ENCODE results near the gene FGR. TPM values are rescaled to one million over a fixed set of nuclear protein-coding genes. Genes with fewer than 3 reads are reported as not detected.
"Not testable (repeated sequence)": the region's sequence is repeated elsewhere in the genome, so short reads cannot be mapped to it uniquely, and the experiment has no call there.

FGR gene
- total RNA-seq, 1 experiment from 2014 or later = not detected

- Histone ChIP-seq H3K27ac (no peak overlapping the region), H3K9me3 (ENCODE audit: insufficient read depth, low read depth) (no peaks in the 10 kb centered on the region), H3K36me3 (ENCODE audit: low read depth) (no peaks in the 10 kb centered on the region), H4K20me1 (ENCODE audit: insufficient read depth) (no peaks in the 10 kb centered on the region), H3K79me2 (ENCODE audit: low read depth) (no peaks in the 10 kb centered on the region), H3K27me3 (ENCODE audit: insufficient read depth, low read depth) (peaks cover 19% of the 10 kb centered on the region), H2AFZ (no peak overlapping the region), H3K9me2 (ENCODE audit: insufficient read depth) (no peaks in the 10 kb centered on the region), H3K4me2 (no peak overlapping the region), H3K4me3 (no peak overlapping the region), H3F3A (ENCODE audit: insufficient read depth, low read depth) (no peaks in the 10 kb centered on the region), H3K4me1 (replicated peaks; ENCODE audit: insufficient read depth) (no peaks in the 10 kb centered on the region)
- intact Hi-C loops (cut with micrococcal nuclease; ENCODE audit: unreplicated experiment) = no loop called here
- no peak for DNase-seq
- TF ChIP-seq CTCF (conservative IDR thresholded peaks at IDR 0.05) = no peak
- no peak for TF ChIP-seq EZH2 (IDR thresholded peaks at IDR 0.05; ENCODE audit: low read depth)
- ChIA-PET POLR2A (ENCODE audit: unreplicated experiment) (interaction anchor here (0.6 kb wide), 1 partner anchor 807 kb away, joined by 4 read pairs; no protein-coding TSS in a partner anchor), CTCF (no interaction called here)
- no TSS peak for BruUV-seq (replicated peaks)
Observed at GRCh38 chr1:27630859-27631491, 4.0 kb downstream of the FGR start.

GRCh38 chr1:27628712-27629111 lies 6.3 kb downstream of the FGR start:
- Histone ChIP-seq H3K4me1 (replicated peaks; ENCODE audit: insufficient read depth) (peaks cover 5% of the 10 kb centered on the region; the same call in 1 of the 2 replicates), H3K4me3 (no peak overlapping the region), H3K9me2 (ENCODE audit: insufficient read depth) (no peaks in the 10 kb centered on the region), H3K36me3 (ENCODE audit: low read depth) (no peaks in the 10 kb centered on the region), H3K27ac (no peak overlapping the region), H3K9me3 (ENCODE audit: insufficient read depth, low read depth) (no peaks in the 10 kb centered on the region), H2AFZ (no peak overlapping the region), H3K4me2 (no peak overlapping the region), H4K20me1 (ENCODE audit: insufficient read depth) (no peaks in the 10 kb centered on the region), H3K79me2 (ENCODE audit: low read depth) (no peaks in the 10 kb centered on the region), H3K27me3 (ENCODE audit: insufficient read depth, low read depth) (peaks cover 5% of the 10 kb centered on the region; the same call in 1 of the 2 replicates), H3F3A (ENCODE audit: insufficient read depth, low read depth) (no peaks in the 10 kb centered on the region)
- no TSS peak for BruUV-seq (replicated peaks)
- ChIA-PET POLR2A (ENCODE audit: unreplicated experiment) (no interaction called here), CTCF (no interaction called here)
- no peak for DNase-seq
- intact Hi-C loops (cut with micrococcal nuclease; ENCODE audit: unreplicated experiment) = no loop called here
- TF ChIP-seq CTCF (conservative IDR thresholded peaks at IDR 0.05) (no peak), EZH2 (IDR thresholded peaks at IDR 0.05; ENCODE audit: low read depth) (no peak)

GRCh38 chr1:27627733-27628132 lies 7.3 kb downstream of the FGR start:
- H3K79me2 ChIP-seq (ENCODE audit: low read depth); H4K20me1 ChIP-seq (ENCODE audit: insufficient read depth); H3K27me3 ChIP-seq (ENCODE audit: insufficient read depth, low read depth); CTCF ChIA-PET; intact Hi-C loops (cut with micrococcal nuclease; ENCODE audit: unreplicated experiment); POLR2A ChIA-PET (ENCODE audit: unreplicated experiment); H3F3A ChIP-seq (ENCODE audit: insufficient read depth, low read depth); BruUV-seq (replicated peaks); H3K4me3 ChIP-seq; H3K4me1 ChIP-seq (replicated peaks; ENCODE audit: insufficient read depth); H3K9me3 ChIP-seq (ENCODE audit: insufficient read depth, low read depth); H3K36me3 ChIP-seq (ENCODE audit: low read depth); H2AFZ ChIP-seq; H3K27ac ChIP-seq; DNase-seq; H3K9me2 ChIP-seq (ENCODE audit: insufficient read depth); H3K4me2 ChIP-seq: not testable (repeated sequence)

- intact Hi-C loops (cut with micrococcal nuclease; ENCODE audit: unreplicated experiment) = no loop called here
- H3K79me2 ChIP-seq (ENCODE audit: low read depth) = no peaks in the 10 kb centered on the region
- no peaks in the 10 kb centered on the region for H3K9me3 ChIP-seq (ENCODE audit: insufficient read depth, low read depth)
- no peak overlapping the region for H3K4me3 ChIP-seq
- no peaks in the 10 kb centered on the region for H3K9me2 ChIP-seq (ENCODE audit: insufficient read depth)
- H3K36me3 ChIP-seq (ENCODE audit: low read depth) = no peaks in the 10 kb centered on the region
- POLR2A ChIA-PET (ENCODE audit: unreplicated experiment) = no interaction called here
- CTCF ChIA-PET = no interaction called here
- H4K20me1 ChIP-seq (ENCODE audit: insufficient read depth) = no peaks in the 10 kb centered on the region
- TF ChIP-seq EZH2 (IDR thresholded peaks at IDR 0.05; ENCODE audit: low read depth) = no peak
- TF ChIP-seq CTCF (conservative IDR thresholded peaks at IDR 0.05) = no peak
- H3K27ac ChIP-seq = no peak overlapping the region
- no peak overlapping the region for H2AFZ ChIP-seq
- H3F3A ChIP-seq (ENCODE audit: insufficient read depth, low read depth) = no peaks in the 10 kb centered on the region
- no peaks in the 10 kb centered on the region for H3K27me3 ChIP-seq (ENCODE audit: insufficient read depth, low read depth)
- peaks cover 5% of the 10 kb centered on the region; the same call in 1 of the 2 replicates for H3K4me1 ChIP-seq (replicated peaks; ENCODE audit: insufficient read depth)
- H3K4me2 ChIP-seq = no peak overlapping the region
- BruUV-seq (replicated peaks) = no TSS peak
- no peak for DNase-seq
Observed at GRCh38 chr1:27627061-27627460, 7.9 kb downstream of the FGR start.

Data from PC-9 (cell line).